Measurements from ENCODE around the gene DNAJB2.

The DNAJB2 gene

GRCh38 chr2:219296631-219297391 lies 17.6 kb downstream of the DNAJB2 start:
- TF ChIP-seq PAX5 (IDR thresholded peaks at IDR 0.05; ENCODE audit: insufficient read depth, low read length, severe bottlenecking) (no peak), POU2F2 (IDR thresholded peaks at IDR 0.05; ENCODE audit: low read depth, low read length) (no peak), POLR2AphosphoS5 (IDR thresholded peaks at IDR 0.05; ENCODE audit: low read depth, low read length) (no peak), TAF1 (IDR thresholded peaks at IDR 0.05; ENCODE audit: low read depth, low read length) (no peak), SPI1 (IDR thresholded peaks at IDR 0.05; ENCODE audit: low read depth, low read length) (no peak), POLR2A (IDR thresholded peaks at IDR 0.05; ENCODE audit: low read depth, low read length) (no peak)
- DNase-seq (ENCODE audit: insufficient read length, low spot score) (no peak), FAIRE-seq (no peak)

DNA sequence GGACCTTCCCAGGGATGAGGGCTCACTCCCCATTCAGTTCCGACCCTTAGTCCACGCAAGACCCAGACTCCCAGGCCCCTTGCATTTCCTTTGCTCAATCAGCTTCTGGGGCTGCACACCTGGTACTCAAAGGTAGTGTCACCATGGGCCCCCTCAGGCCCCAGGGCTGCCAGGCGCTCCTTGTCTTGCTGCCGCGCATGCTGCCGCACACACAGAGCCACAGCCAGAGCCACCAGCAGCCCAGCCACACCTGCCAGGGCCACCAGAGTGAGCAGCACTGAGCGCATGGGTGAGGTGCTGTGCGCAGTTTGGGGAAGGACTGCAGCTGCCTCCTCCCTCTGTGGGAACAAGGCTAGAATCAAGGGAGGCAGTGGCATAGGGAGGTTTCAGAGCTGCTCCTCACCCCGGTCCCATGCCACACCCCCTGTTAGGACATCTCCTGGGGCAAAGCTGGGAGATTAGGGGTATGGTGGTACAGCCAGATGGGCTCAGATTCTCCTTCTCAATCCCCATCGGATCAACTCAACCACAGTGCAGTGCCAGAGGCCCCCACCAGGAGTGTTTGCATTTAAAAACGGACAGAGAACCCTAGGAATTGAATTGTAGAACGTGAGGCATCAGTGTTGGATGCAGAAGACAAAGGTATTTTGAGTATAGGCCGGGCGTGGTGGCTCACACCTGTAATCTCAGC lies 18.7 kb downstream of the DNAJB2 start:
- FAIRE-seq (no peak), DNase-seq (ENCODE audit: insufficient read length, low spot score) (no peak)
- no peak for TF ChIP-seq TAF1 (IDR thresholded peaks at IDR 0.05; ENCODE audit: low read depth, low read length)
- TF ChIP-seq POU2F2 (IDR thresholded peaks at IDR 0.05; ENCODE audit: low read depth, low read length): no peak
- TF ChIP-seq POLR2AphosphoS5 (IDR thresholded peaks at IDR 0.05; ENCODE audit: low read depth, low read length): no peak
- no peak for TF ChIP-seq POLR2A (IDR thresholded peaks at IDR 0.05; ENCODE audit: low read depth, low read length)

DNA sequence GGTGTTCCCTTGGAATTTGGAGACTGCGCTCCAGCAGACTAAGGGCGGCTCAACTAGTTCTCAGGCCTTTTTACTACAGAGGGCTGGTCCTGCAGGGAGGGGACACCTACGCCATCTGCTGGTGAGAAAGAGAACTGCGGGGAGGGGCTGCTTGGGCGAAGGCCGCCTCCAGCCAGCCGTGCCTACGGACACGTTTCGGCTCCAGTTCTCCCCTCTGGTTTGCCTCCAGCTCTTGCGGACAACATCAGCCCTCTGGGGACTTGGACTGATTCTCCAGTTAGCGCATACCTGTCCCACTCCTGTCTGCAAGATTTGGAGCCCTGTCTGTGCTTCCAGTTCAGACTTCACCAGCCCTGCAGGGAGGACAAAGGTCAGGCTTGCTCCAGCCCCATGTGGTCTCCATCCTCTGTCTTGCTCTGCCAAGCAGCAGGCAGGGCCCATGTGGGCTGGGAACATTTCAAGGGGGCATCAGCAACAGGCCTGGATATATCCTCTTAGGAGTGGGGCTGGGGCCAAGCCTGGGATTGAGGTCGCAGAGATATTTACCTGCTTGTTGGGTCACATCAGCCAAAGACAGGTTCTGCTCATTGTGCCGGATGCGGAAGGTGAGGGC lies 19.7 kb downstream of the DNAJB2 start:
- DNase-seq (ENCODE audit: insufficient read length, low spot score) (peak; percentile 90), FAIRE-seq (peak; percentile 94)
- TF ChIP-seq POLR2AphosphoS5 (IDR thresholded peaks at IDR 0.05; ENCODE audit: low read depth, low read length): no peak
- no peak for TF ChIP-seq PAX5 (IDR thresholded peaks at IDR 0.05; ENCODE audit: insufficient read depth, low read length, severe bottlenecking)
- no peak for TF ChIP-seq POU2F2 (IDR thresholded peaks at IDR 0.05; ENCODE audit: low read depth, low read length)
- TF ChIP-seq TAF1 (IDR thresholded peaks at IDR 0.05; ENCODE audit: low read depth, low read length): no peak
- TF ChIP-seq SPI1 (IDR thresholded peaks at IDR 0.05; ENCODE audit: low read depth, low read length): no peak
- TF ChIP-seq POLR2A (IDR thresholded peaks at IDR 0.05; ENCODE audit: low read depth, low read length): no peak

- no peak for TF ChIP-seq POLR2AphosphoS5 (IDR thresholded peaks at IDR 0.05; ENCODE audit: low read depth, low read length)
- TF ChIP-seq POLR2A (IDR thresholded peaks at IDR 0.05; ENCODE audit: low read depth, low read length): no peak
- no peak for TF ChIP-seq SPI1 (IDR thresholded peaks at IDR 0.05; ENCODE audit: low read depth, low read length)
- TF ChIP-seq POU2F2 (IDR thresholded peaks at IDR 0.05; ENCODE audit: low read depth, low read length): no peak
- TF ChIP-seq TAF1 (IDR thresholded peaks at IDR 0.05; ENCODE audit: low read depth, low read length): no peak
- no peak for TF ChIP-seq PAX5 (IDR thresholded peaks at IDR 0.05; ENCODE audit: insufficient read depth, low read length, severe bottlenecking)
- DNase-seq (ENCODE audit: insufficient read length, low spot score) (no peak), FAIRE-seq (no peak)
Observed at GRCh38 chr2:219299372-219299760, 20.2 kb downstream of the DNAJB2 start.

- no peak for DNase-seq (ENCODE audit: insufficient read length, low spot score)
- no peak for FAIRE-seq
- TF ChIP-seq POLR2A (IDR thresholded peaks at IDR 0.05; ENCODE audit: low read depth, low read length) (no peak), SPI1 (IDR thresholded peaks at IDR 0.05; ENCODE audit: low read depth, low read length) (no peak), TAF1 (IDR thresholded peaks at IDR 0.05; ENCODE audit: low read depth, low read length) (no peak), POLR2AphosphoS5 (IDR thresholded peaks at IDR 0.05; ENCODE audit: low read depth, low read length) (no peak), PAX5 (IDR thresholded peaks at IDR 0.05; ENCODE audit: insufficient read depth, low read length, severe bottlenecking) (no peak), POU2F2 (IDR thresholded peaks at IDR 0.05; ENCODE audit: low read depth, low read length) (no peak)
Observed at GRCh38 chr2:219300022-219300421, 20.9 kb downstream of the DNAJB2 start.

GRCh38 chr2:219302412-219302968 lies 23.3 kb downstream of the DNAJB2 start:
- TF ChIP-seq PAX5 (IDR thresholded peaks at IDR 0.05; ENCODE audit: insufficient read depth, low read length, severe bottlenecking) (no peak), POU2F2 (IDR thresholded peaks at IDR 0.05; ENCODE audit: low read depth, low read length) (no peak), TAF1 (IDR thresholded peaks at IDR 0.05; ENCODE audit: low read depth, low read length) (no peak), POLR2AphosphoS5 (IDR thresholded peaks at IDR 0.05; ENCODE audit: low read depth, low read length) (no peak), SPI1 (IDR thresholded peaks at IDR 0.05; ENCODE audit: low read depth, low read length) (no peak), POLR2A (IDR thresholded peaks at IDR 0.05; ENCODE audit: low read depth, low read length) (no peak)
- no peak for FAIRE-seq
- no peak for DNase-seq (ENCODE audit: insufficient read length, low spot score)

GRCh38 chr2:219304223-219304622 lies 25.1 kb downstream of the DNAJB2 start:
- FAIRE-seq (no peak), DNase-seq (ENCODE audit: insufficient read length, low spot score) (no peak)
- TF ChIP-seq SPI1 (IDR thresholded peaks at IDR 0.05; ENCODE audit: low read depth, low read length) (no peak), TAF1 (IDR thresholded peaks at IDR 0.05; ENCODE audit: low read depth, low read length) (no peak), POLR2AphosphoS5 (IDR thresholded peaks at IDR 0.05; ENCODE audit: low read depth, low read length) (no peak), POU2F2 (IDR thresholded peaks at IDR 0.05; ENCODE audit: low read depth, low read length) (no peak), PAX5 (IDR thresholded peaks at IDR 0.05; ENCODE audit: insufficient read depth, low read length, severe bottlenecking) (no peak)

DNA sequence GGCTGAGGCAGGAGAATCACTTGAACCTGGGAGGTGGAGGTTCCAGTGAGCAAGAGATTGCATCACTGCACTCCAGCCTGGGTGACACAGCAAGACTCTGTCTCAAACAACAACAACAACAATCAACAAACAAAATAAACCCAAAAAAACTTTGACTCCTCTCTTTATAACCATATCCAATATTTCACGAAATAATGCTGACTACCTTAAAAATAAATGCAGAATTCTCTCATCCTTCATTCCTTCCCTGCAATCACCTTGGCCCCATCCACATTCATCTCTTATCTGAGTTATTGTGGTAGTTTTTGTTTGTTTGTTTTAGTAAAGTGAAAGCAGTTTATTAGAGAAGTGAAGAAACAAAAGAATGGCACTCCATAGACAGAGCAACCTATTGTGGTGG lies 26.9 kb downstream of the DNAJB2 start:
- TF ChIP-seq PAX5 (IDR thresholded peaks at IDR 0.05; ENCODE audit: insufficient read depth, low read length, severe bottlenecking) (no peak), POLR2AphosphoS5 (IDR thresholded peaks at IDR 0.05; ENCODE audit: low read depth, low read length) (no peak), TAF1 (IDR thresholded peaks at IDR 0.05; ENCODE audit: low read depth, low read length) (no peak), POU2F2 (IDR thresholded peaks at IDR 0.05; ENCODE audit: low read depth, low read length) (no peak), POLR2A (IDR thresholded peaks at IDR 0.05; ENCODE audit: low read depth, low read length) (no peak), SPI1 (IDR thresholded peaks at IDR 0.05; ENCODE audit: low read depth, low read length) (no peak)
- FAIRE-seq: no peak
- DNase-seq (ENCODE audit: insufficient read length, low spot score): no peak
